Endothelial cell of umbilical vein (primary cell): ENCODE measurements around the gene SYNGR1. TPM values are rescaled to one million over a fixed set of nuclear protein-coding genes. Genes with fewer than 3 reads are reported as not detected.

Experiments used
- BruUV-seq: library from RNA; stranded (reverse); fragments of 400-500 nt; replicated peaks from 2 replicates; lab custom pipeline; 2021; lab: Mats Ljungman, UMichigan
- CTCF ChIA-PET: fragments of 300-600, 350-600 bp; sonication (Branson Sonifier 250); formaldehyde crosslinking; loops from one replicate; lab custom pipeline; 2021; ENCODE audit warnings: antibody characterized with exemption, inconsistent platforms; lab: Charles Lee
- POLR2A ChIA-PET: fragments of 300-600, 350-600 bp; sonication (Branson Sonifier 250); formaldehyde crosslinking; loops from one replicate; lab custom pipeline; 2021; ENCODE audit warnings: antibody characterized with exemption, inconsistent platforms; lab: Charles Lee
- DNase-seq: peaks from one replicate; pipeline ENCODE4 v3.0.0-alpha.2; 2011; ENCODE audit warnings: low read depth, low spot score
- FAIRE-seq: peaks from 2 replicates; lab custom pipeline; 2011; peaks lifted over from hg19 to GRCh38; lab: Jason Lieb, UNC
- H2AFZ ChIP-seq: 2 replicates; pipeline ENCODE4 v1.6.0; 2012; ENCODE audit warnings: low read depth, low read length, control low read depth, inconsistent platforms
- H3K27ac ChIP-seq: 2 replicates; pipeline ENCODE4 v1.5.1; 2011; ENCODE audit warnings: low read depth, mild to moderate bottlenecking, control low read depth, low read length, moderate library complexity; ENCODE audit not compliant: insufficient read depth
- H3K27me3 ChIP-seq, 2 experiments: 2 replicates each; pipeline versions ENCODE4 v1.6.0 to v1.6.1; 2011; ENCODE audit warnings: low read length in 2 of 2, mixed read lengths in 1 of 2; ENCODE audit not compliant: control insufficient read depth in 2 of 2, insufficient read depth in 2 of 2
- H3K36me3 ChIP-seq, 2 experiments: 2 replicates in 1 of 2; 3 replicates in 1 of 2; pipeline ENCODE4 v1.5.1; 2011; ENCODE audit warnings: low read length in 2 of 2, mild to moderate bottlenecking in 1 of 2, moderate library complexity in 1 of 2; ENCODE audit not compliant: control insufficient read depth in 2 of 2, insufficient read depth in 2 of 2; ENCODE audit errors: extremely low read depth in 1 of 2
- H3K4me1 ChIP-seq: 3 replicates; pipeline ENCODE4 v1.5.1; 2011; ENCODE audit warnings: mild to moderate bottlenecking, low read length; ENCODE audit not compliant: control insufficient read depth, insufficient read depth; ENCODE audit errors: extremely low read depth
- H3K4me2 ChIP-seq: 2 replicates; pipeline ENCODE4 v1.6.1; 2011; ENCODE audit warnings: low read length, control low read depth, mixed read lengths; ENCODE audit not compliant: insufficient read depth
- H3K4me3 ChIP-seq, 3 experiments: fragments of 200-600 bp in 1 of 3; sonication (generic), shearing (Covaris generic) in 1 of 3; replicated peaks in 1 of 3; 2 replicates each; pipeline ENCODE4 v1.5.1; 2011 to 2016; ENCODE audit warnings: control low read depth in 3 of 3, low read length in 3 of 3, mild to moderate bottlenecking in 2 of 3, inconsistent platforms in 1 of 3, low read depth in 1 of 3, moderate library complexity in 1 of 3; ENCODE audit not compliant: insufficient read depth in 1 of 3
- H3K79me2 ChIP-seq: 2 replicates; pipeline ENCODE4 v1.6.0; 2012; ENCODE audit warnings: low read length, inconsistent platforms; ENCODE audit not compliant: control insufficient read depth, insufficient read depth
- H3K9ac ChIP-seq: replicated peaks from 2 replicates; pipeline ENCODE3; 2011; ENCODE audit warnings: low read length, control low read depth; ENCODE audit not compliant: insufficient read depth; ENCODE audit errors: extremely low read depth
- H3K9me1 ChIP-seq: replicated peaks from 3 replicates; pipeline ENCODE4 v1.6.0; 2011; ENCODE audit warnings: mild to moderate bottlenecking, low read length; ENCODE audit not compliant: control insufficient read depth, insufficient read depth; ENCODE audit errors: extremely low read depth
- H3K9me3 ChIP-seq: replicated peaks from 2 replicates; pipeline ENCODE4 v1.5.1; 2012; ENCODE audit warnings: low read length, inconsistent platforms; ENCODE audit not compliant: control insufficient read depth, insufficient read depth
- H4K20me1 ChIP-seq: replicated peaks from 2 replicates; pipeline ENCODE3; 2011; ENCODE audit warnings: mild to moderate bottlenecking, low read length; ENCODE audit not compliant: control insufficient read depth, insufficient read depth; ENCODE audit errors: extremely low read depth
- CTCF ChIP-seq, 2 donors: IDR thresholded peaks; 1 replicate in 1 of 2; 2 replicates in 1 of 2; pipeline ENCODE4 v1.5.1; 2011; ENCODE audit warnings: low read length in 2 of 2, mild to moderate bottlenecking in 2 of 2, moderate library complexity in 2 of 2, control low read depth in 1 of 2, inconsistent platforms in 1 of 2, low read depth in 1 of 2; ENCODE audit not compliant: insufficient read depth in 1 of 2; ENCODE audit errors: extremely low read depth in 1 of 2
- EZH2 ChIP-seq: IDR thresholded peaks from 2 replicates; pipeline ENCODE4 v1.6.1; 2012; ENCODE audit warnings: borderline replicate concordance, low read depth, mild to moderate bottlenecking, moderate library complexity, low read length, inconsistent platforms; ENCODE audit not compliant: severe bottlenecking
- FOS ChIP-seq: IDR thresholded peaks from 2 replicates; pipeline ENCODE4 v1.6.1; 2011; ENCODE audit warnings: mild to moderate bottlenecking, low read length, moderate library complexity, borderline replicate concordance; ENCODE audit not compliant: insufficient read depth
- GATA2 ChIP-seq: IDR thresholded peaks from 2 replicates; pipeline ENCODE4 v1.7.0; 2011; ENCODE audit warnings: low read depth, mild to moderate bottlenecking, moderate library complexity, mixed read lengths, low read length; ENCODE audit not compliant: insufficient read length, insufficient read depth
- JUN ChIP-seq: IDR thresholded peaks from 2 replicates; pipeline ENCODE4 v1.6.1; 2011; ENCODE audit warnings: borderline replicate concordance, low read depth; ENCODE audit not compliant: insufficient read length, insufficient read depth
- MAX ChIP-seq: IDR thresholded peaks from 2 replicates; pipeline ENCODE4 v1.6.1; 2011; ENCODE audit not compliant: insufficient read depth, insufficient read length
- MYC ChIP-seq: IDR thresholded peaks from one replicate; pipeline ENCODE4 v1.6.1; 2011; ENCODE audit warnings: mild to moderate bottlenecking, low read depth, low read length
- POLR2A ChIP-seq: IDR thresholded peaks from 2 replicates; pipeline ENCODE4 v1.6.1; 2012; ENCODE audit warnings: low read depth, mild to moderate bottlenecking, control low read depth, low read length
- POLR2AphosphoS5 ChIP-seq: IDR thresholded peaks from 2 replicates; pipeline ENCODE4 v1.6.1; 2012; ENCODE audit warnings: low read depth, mild to moderate bottlenecking, control low read depth, low read length, moderate library complexity; ENCODE audit not compliant: insufficient read depth
- dilution Hi-C: fragments of 300-500 bp; cut with MboI; formaldehyde crosslinking; loops from one replicate; pipeline ENCODE4 v1.15.0; 2019; ENCODE audit warnings: low sequenced_read_pairs; ENCODE audit not compliant: extremely low pct_ligation_motif_present
- intact Hi-C: fragments of 100-400 bp; cut with micrococcal nuclease; formaldehyde crosslinking; loops from one replicate; pipeline ENCODE4 v1.10.0; 2022
- polyA plus RNA-seq, 4 experiments: library from polyadenylated mRNA; depleted of rRNA in 3 of 4; stranded (reverse) in 3 of 4; unstranded in 1 of 4; fragments of >200 nt; gene quantifications; 2 replicates each; pipeline versions ENCODE4 v1.2.1 to v1.2.3, GENCODE V29; 2011 to 2012; ENCODE audit warnings: missing spikeins in 1 of 4
- total RNA-seq: library from RNA; stranded (reverse); gene quantifications from 2 replicates; pipeline ENCODE4 v1.2.3, GENCODE V29; 2021

The SYNGR1 gene
- total and polyA plus RNA-seq, 2 donors (not counting 3 experiments of a cell fraction or from before 2014, with no cell fraction given): 3.8 to 10.2 TPM

- H3K9ac ChIP-seq: no peak overlapping the region
- no peak for FAIRE-seq
- no peak overlapping the region for H2AFZ ChIP-seq
- H3K4me1 ChIP-seq: no peaks in the 10 kb centered on the region
- H3K27ac ChIP-seq: no peak overlapping the region
- intact Hi-C loops (no loop called here), dilution Hi-C loops (no loop called here)
- no peak overlapping the region for H3K4me3 ChIP-seq
- ChIA-PET CTCF (interaction anchor here (1.0 kb wide), 1 partner anchor 20 kb away, joined by 3 read pairs; no protein-coding TSS in a partner anchor), POLR2A (interaction anchor here (0.5 kb wide), 1 partner anchor 130 kb away, joined by 4 read pairs; no protein-coding TSS in a partner anchor)
- no TSS peak for BruUV-seq
- no peaks in the 10 kb centered on the region for H3K27me3 ChIP-seq
- H3K4me2 ChIP-seq: no peak overlapping the region
- H3K9me3 ChIP-seq: no peaks in the 10 kb centered on the region
- TF ChIP-seq GATA2: no peak
- TF ChIP-seq MAX: no peak
- TF ChIP-seq JUN: no peak
- no peak for TF ChIP-seq CTCF (IDR thresholded peaks at IDR 0.05; ENCODE audit: extremely low read depth in 1 of 2, insufficient read depth in 1 of 2, low read depth in 1 of 2, low read length in 2 of 2)
- no peak for TF ChIP-seq MYC
- TF ChIP-seq POLR2AphosphoS5: no peak
- TF ChIP-seq FOS: no peak
- TF ChIP-seq POLR2A: no peak
- TF ChIP-seq EZH2: no peak
- no peaks in the 10 kb centered on the region for H3K9me1 ChIP-seq
- no peaks in the 10 kb centered on the region for H3K36me3 ChIP-seq
- DNase-seq: no peak
- no peaks in the 10 kb centered on the region for H4K20me1 ChIP-seq
- H3K79me2 ChIP-seq: no peaks in the 10 kb centered on the region
These were observed 24.4 kb downstream of the SYNGR1 start for GRCh38 chr22:39374191-39374590.
